Naive thymus-derived CD4-positive, alpha-beta T cell (primary cell): ENCODE results near the gene CACNA2D2. TPM values are rescaled to one million over a fixed set of nuclear protein-coding genes. Genes with fewer than 3 reads are reported as not detected.

ENCODE experiments used
- ATAC-seq: fragments of 150-1000 bp; cut with Tn5 transposase; 2 replicates; pipeline ENCODE4 v1.10.0; 2021; ENCODE audit warnings: mild to moderate bottlenecking, moderate library complexity
- CTCF ChIA-PET: fragments of 350-600 bp; sonication (Branson Sonifier 250); formaldehyde crosslinking; loops from one replicate; lab custom pipeline; 2021; ENCODE audit warnings: antibody characterized with exemption; lab: Charles Lee
- POLR2A ChIA-PET: fragments of 350-600 bp; sonication (Branson Sonifier 250); formaldehyde crosslinking; loops from one replicate; lab custom pipeline; 2021; ENCODE audit warnings: antibody characterized with exemption, inconsistent platforms; lab: Charles Lee
- DNase-seq, 9 donors: peaks; one replicate each; pipeline versions ENCODE4 v3.0.0 to v3.0.0-alpha.2; 2020 to 2022; ENCODE audit warnings: mixed read lengths in 1 of 9
- H3K27ac ChIP-seq: one replicate; pipeline ENCODE4 v1.7.0; 2013; ENCODE audit warnings: mild to moderate bottlenecking, low read depth, low read length, moderate library complexity
- H3K27me3 ChIP-seq, 2 donors: one replicate each; pipeline ENCODE4 v1.7.0; 2013; ENCODE audit warnings: low read length in 2 of 2, mild to moderate bottlenecking in 2 of 2, moderate library complexity in 2 of 2; ENCODE audit not compliant: control insufficient read depth in 2 of 2, insufficient read depth in 2 of 2
- H3K36me3 ChIP-seq, 3 experiments: 1 replicate in 2 of 3; 2 replicates in 1 of 3; pipeline ENCODE4 v1.7.0; 2013; ENCODE audit warnings: low read length in 3 of 3, mild to moderate bottlenecking in 3 of 3, moderate library complexity in 1 of 3; ENCODE audit not compliant: insufficient read depth in 3 of 3, control insufficient read depth in 2 of 3
- H3K4me1 ChIP-seq, 2 donors: one replicate each; pipeline ENCODE4 v1.7.0; 2013; ENCODE audit warnings: low read length in 2 of 2, mild to moderate bottlenecking in 2 of 2, moderate library complexity in 1 of 2; ENCODE audit not compliant: control insufficient read depth in 2 of 2, insufficient read depth in 2 of 2
- H3K4me3 ChIP-seq: 2 replicates; pipeline ENCODE4 v1.7.0; 2013; ENCODE audit warnings: mild to moderate bottlenecking, low read length
- H3K9me3 ChIP-seq, 3 experiments: 1 replicate in 2 of 3; 2 replicates in 1 of 3; pipeline ENCODE4 v1.7.0; 2013; ENCODE audit warnings: low read length in 3 of 3; ENCODE audit not compliant: control insufficient read depth in 2 of 3
- H3K27ac Mint-ChIP-seq, 9 donors: one replicate each; pipeline ENCODE4 v1.8.0; 2020 to 2022; ENCODE audit warnings: mixed read lengths in 9 of 9, mild to moderate bottlenecking in 8 of 9, moderate library complexity in 5 of 9, inconsistent platforms in 2 of 9
- H3K27me3 Mint-ChIP-seq, 5 donors: one replicate each; pipeline ENCODE4 v1.8.0; 2021 to 2022; ENCODE audit warnings: mixed read lengths in 5 of 5, mild to moderate bottlenecking in 1 of 5
- H3K36me3 Mint-ChIP-seq, 5 donors: one replicate each; pipeline ENCODE4 v1.8.0; 2020 to 2022; ENCODE audit warnings: mixed read lengths in 5 of 5, mild to moderate bottlenecking in 3 of 5, inconsistent platforms in 1 of 5
- H3K4me1 Mint-ChIP-seq, 7 donors: one replicate each; pipeline ENCODE4 v1.8.0; 2020 to 2022; ENCODE audit warnings: mixed read lengths in 7 of 7, mild to moderate bottlenecking in 3 of 7, inconsistent platforms in 1 of 7
- H3K4me3 Mint-ChIP-seq, 10 donors: one replicate each; pipeline ENCODE4 v1.8.0; 2020 to 2022; ENCODE audit warnings: mild to moderate bottlenecking in 10 of 10, mixed read lengths in 10 of 10, moderate library complexity in 6 of 10, inconsistent platforms in 2 of 10
- H3K9me3 Mint-ChIP-seq, 11 donors: one replicate each; pipeline ENCODE4 v1.8.0; 2020 to 2022; ENCODE audit warnings: mixed read lengths in 11 of 11, mild to moderate bottlenecking in 4 of 11, inconsistent platforms in 1 of 11, moderate library complexity in 1 of 11
- intact Hi-C, 2 donors: fragments of 100-400 bp; cut with micrococcal nuclease; formaldehyde crosslinking; loops; one replicate each; pipeline ENCODE4 v1.15.1; 2023
- polyA plus RNA-seq, 2 donors: library from polyadenylated mRNA; unstranded; fragments of 300-500 nt; fragmentation: Illumina TruSeq; gene quantifications; one replicate each; pipeline ENCODE4 v1.2.3, GENCODE V29; 2021
- total RNA-seq, 6 experiments: library from RNA in 5 of 6; stranded (reverse) in 5 of 6; gene quantifications; 1 replicate in 5 of 6; 2 replicates in 1 of 6; pipeline ENCODE4 v1.2.3 and lab custom pipeline; 2021 to 2026

Gene CACNA2D2
- total and polyA plus RNA-seq, 7 experiments from 2014 or later, result 0.32 to 6.2 (median 2.0) TPM

DNA sequence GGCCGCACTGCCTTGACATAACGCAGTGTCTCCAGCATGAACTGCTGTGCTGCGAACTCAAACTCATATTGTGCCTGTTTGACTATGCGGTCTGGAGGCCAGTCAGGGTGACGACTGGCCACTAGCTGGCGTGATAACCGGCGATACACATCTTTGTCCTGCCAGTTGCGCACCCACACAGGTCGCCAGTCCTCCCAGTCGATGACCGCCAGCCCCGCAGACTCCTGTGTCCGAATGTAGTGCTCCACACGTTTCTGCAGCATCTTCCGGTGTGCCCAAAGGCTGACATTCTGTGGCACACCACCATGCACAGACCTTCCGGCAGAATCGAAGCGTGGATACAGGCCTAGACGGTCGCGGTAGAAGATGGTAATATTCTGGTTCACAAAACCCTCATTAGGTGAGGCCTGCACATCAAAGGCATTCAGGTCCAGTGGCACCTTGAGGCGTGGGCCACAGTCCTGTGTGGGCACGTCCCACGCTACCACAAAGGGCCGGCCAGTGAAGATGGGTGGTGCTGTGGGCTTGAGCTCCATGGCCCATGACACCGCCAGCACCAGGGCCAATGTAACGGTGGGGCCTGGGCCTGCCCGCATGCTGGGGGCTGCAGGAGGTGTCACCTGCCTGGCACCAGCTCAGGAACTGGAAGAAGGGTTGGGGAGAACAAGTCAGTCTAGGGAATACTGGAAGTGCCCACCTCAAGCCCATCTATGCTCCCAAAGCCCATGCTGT lies 183.4 kb downstream of the CACNA2D2 start:
- DNase-seq, result no peak
- Histone ChIP-seq H3K4me1 (peaks cover 14 to 28% of the 10 kb centered on the region in 2 donors), H3K27me3 (no peaks in the 10 kb centered on the region), H3K4me3 (peak overlapping the region; percentile 97), H3K27ac (peak overlapping the region; percentile 95), H3K9me3 (no peaks in the 10 kb centered on the region), H3K36me3 (peaks cover 0 to 1% (median 0%) of the 10 kb centered on the region in 3 experiments)
- ATAC-seq, result no peak
- H3K4me1 Mint-ChIP-seq, result peaks cover 26 to 48% (median 39%) of the 10 kb centered on the region in 7 donors
- intact Hi-C loops, result loop anchor here (2.0 kb wide), 2 partner anchors 17 to 93 kb away; no protein-coding TSS in a partner anchor
- ChIA-PET POLR2A (interaction anchor here (0.9 to 34.0 kb wide), 6 partner anchors 17 to 36 kb away, joined by 3 to 656 read pairs (median 8); partner anchors contain the start of genes CYB561D2, HYAL3, IFRD2 and NAA80), CTCF (interaction anchor here (1.0 to 1.1 kb wide), 3 partner anchors 16 to 32 kb away, joined by 3 to 5 read pairs (median 3); partner anchors contain the start of genes HYAL3 and NAA80)
- H3K9me3 Mint-ChIP-seq, result no peaks in the 10 kb centered on the region
- peak overlapping the region; percentile 84 to 96 (median 92) for H3K4me3 Mint-ChIP-seq
- H3K27ac Mint-ChIP-seq, result peak overlapping the region in 5 of 9 donors; percentile 4 to 91 (median 41)
- H3K27me3 Mint-ChIP-seq, result no peaks in the 10 kb centered on the region
- H3K36me3 Mint-ChIP-seq, result peaks cover 0 to 10% (median 0%) of the 10 kb centered on the region in 5 donors

DNA sequence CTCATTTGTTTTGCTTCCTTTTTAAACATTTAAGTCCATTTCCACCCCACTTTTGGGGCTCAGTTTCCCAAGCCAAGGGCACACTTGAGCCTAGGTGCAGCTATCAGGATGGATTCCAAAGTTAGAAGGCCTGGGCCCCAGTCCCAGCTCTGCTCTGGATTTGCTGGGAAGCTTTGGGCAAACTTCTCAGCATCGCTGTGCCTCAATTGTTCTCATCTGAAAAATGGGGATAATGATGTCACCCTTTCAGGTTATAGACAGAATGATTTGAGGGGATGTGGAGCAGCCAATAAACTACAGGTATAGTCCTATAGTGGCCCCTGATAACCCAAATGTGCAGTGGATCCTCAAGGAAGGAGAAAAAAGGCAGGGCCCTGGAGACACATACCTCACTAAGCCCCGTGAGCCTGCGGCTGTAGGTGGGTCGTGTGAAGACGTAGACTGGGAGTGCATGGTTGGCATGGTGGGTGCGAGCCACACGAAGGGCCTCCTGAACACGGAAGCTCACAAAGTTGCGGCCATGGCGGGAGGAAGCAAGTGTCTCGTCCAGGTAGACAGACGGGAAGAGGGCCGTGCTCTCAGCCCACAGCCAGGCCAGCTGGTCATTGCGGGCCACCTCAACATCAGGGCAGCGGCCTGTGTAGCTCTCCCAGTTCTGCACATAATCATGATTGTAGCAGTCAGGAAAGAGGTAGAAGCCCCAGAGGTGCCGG lies 184.1 kb downstream of the CACNA2D2 start:
- Mint-ChIP-seq H3K4me3 (peak overlapping the region; percentile 35 to 95 (median 88)), H3K27ac (peak overlapping the region in 2 of 9 donors; percentile 30 to 36), H3K9me3 (no peaks in the 10 kb centered on the region), H3K27me3 (no peaks in the 10 kb centered on the region), H3K4me1 (peaks cover 20 to 42% (median 31%) of the 10 kb centered on the region in 7 donors), H3K36me3 (peaks cover 0 to 6% (median 0%) of the 10 kb centered on the region in 5 donors)
- ATAC-seq (no peak), DNase-seq (no peak)
- ChIA-PET POLR2A (interaction anchor here (0.9 to 34.0 kb wide), 4 partner anchors 19 to 37 kb away, joined by 3 to 656 read pairs (median 8); partner anchors contain the start of genes CYB561D2, HYAL3, IFRD2 and NAA80), CTCF (interaction anchor here (0.6 to 1.3 kb wide), 5 partner anchors 18 to 1028 kb away, joined by 3 to 5 read pairs (median 3); partner anchors contain the start of genes HYAL3 and NAA80)
- Histone ChIP-seq H3K9me3 (no peaks in the 10 kb centered on the region), H3K4me1 (peaks cover 14 to 28% of the 10 kb centered on the region in 2 donors), H3K27ac (no peak overlapping the region), H3K36me3 (no peaks in the 10 kb centered on the region), H3K27me3 (no peaks in the 10 kb centered on the region), H3K4me3 (no peak overlapping the region)
- intact Hi-C loops, result no loop called here

DNA sequence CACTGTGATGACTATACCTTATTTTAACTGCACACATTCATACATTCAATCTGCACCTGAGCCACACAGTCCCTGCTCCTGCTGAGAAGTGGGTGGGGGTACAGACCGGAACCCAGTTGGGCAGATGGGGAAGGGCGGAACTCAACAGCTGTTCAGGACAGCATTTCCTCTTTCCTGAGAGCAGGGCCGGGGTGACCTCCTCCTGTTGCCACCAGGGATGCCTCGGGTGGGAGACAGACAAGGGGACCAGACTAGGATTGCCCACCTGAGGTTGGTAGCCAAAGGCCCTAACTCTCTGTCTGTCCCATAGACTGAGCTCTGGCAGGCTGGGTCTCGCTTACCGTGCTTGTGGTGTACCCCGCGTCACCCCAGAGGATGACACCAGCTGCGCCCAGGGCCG lies 184.8 kb downstream of the CACNA2D2 start:
- ATAC-seq (no peak), DNase-seq (no peak)
- CTCF ChIA-PET, result interaction anchor here (0.8 to 1.3 kb wide), 3 partner anchors 18 to 260 kb away, joined by 3 to 4 read pairs (median 3); no protein-coding TSS in a partner anchor
- intact Hi-C loops, result no loop called here
- Mint-ChIP-seq H3K27ac (no peak overlapping the region), H3K9me3 (no peaks in the 10 kb centered on the region), H3K36me3 (peaks cover 0 to 6% (median 0%) of the 10 kb centered on the region in 5 donors), H3K4me3 (peak overlapping the region in 3 of 10 donors; percentile 21 to 44 (median 25)), H3K4me1 (peaks cover 19 to 42% (median 33%) of the 10 kb centered on the region in 7 donors), H3K27me3 (no peaks in the 10 kb centered on the region)
- H3K9me3 ChIP-seq, result no peaks in the 10 kb centered on the region
- H3K4me3 ChIP-seq, result no peak overlapping the region
- peaks cover 14 to 28% of the 10 kb centered on the region in 2 donors for H3K4me1 ChIP-seq
- H3K36me3 ChIP-seq, result no peaks in the 10 kb centered on the region
- no peaks in the 10 kb centered on the region for H3K27me3 ChIP-seq
- POLR2A ChIA-PET, result interaction anchor here (0.8 to 34.0 kb wide), 4 partner anchors 18 to 38 kb away, joined by 3 to 656 read pairs (median 4); partner anchors contain the start of genes CYB561D2, HYAL3, NAA80 and NPRL2
- H3K27ac ChIP-seq, result no peak overlapping the region

DNA sequence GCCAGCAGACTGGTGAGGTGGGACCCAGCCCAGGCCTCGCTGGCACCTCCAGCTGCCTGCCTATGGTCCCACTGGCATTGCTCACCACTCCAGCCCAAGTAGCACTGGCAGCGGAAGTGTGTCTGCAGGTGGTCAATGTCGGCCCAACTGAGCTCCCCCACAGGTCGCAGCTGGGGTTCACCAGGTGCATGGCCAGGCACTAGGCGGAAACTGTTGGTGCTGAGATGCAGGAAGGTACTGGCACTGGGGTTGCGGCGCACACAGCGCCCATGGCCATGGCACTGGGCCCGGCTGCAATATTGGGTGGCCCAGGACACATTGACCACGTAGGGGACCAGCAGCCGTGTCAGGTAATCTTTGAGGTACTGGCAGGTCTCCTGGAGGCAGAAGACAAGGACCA lies 185.3 kb downstream of the CACNA2D2 start:
- CTCF ChIA-PET, result interaction anchor here (1.3 kb wide), 1 partner anchor 90 kb away, joined by 3 read pairs; no protein-coding TSS in a partner anchor
- ATAC-seq (no peak), DNase-seq (no peak)
- POLR2A ChIA-PET, result interaction anchor here (0.8 to 34.0 kb wide), 4 partner anchors 14 to 38 kb away, joined by 3 to 656 read pairs (median 4); partner anchors contain the start of genes CYB561D2, HYAL3, NAA80 and NPRL2
- Histone ChIP-seq H3K27me3 (no peaks in the 10 kb centered on the region), H3K9me3 (no peaks in the 10 kb centered on the region), H3K4me3 (no peak overlapping the region), H3K27ac (no peak overlapping the region), H3K36me3 (no peaks in the 10 kb centered on the region), H3K4me1 (peaks cover 14 to 28% of the 10 kb centered on the region in 2 donors)
- Mint-ChIP-seq H3K4me1 (peaks cover 19 to 40% (median 32%) of the 10 kb centered on the region in 7 donors), H3K27ac (no peak overlapping the region), H3K36me3 (peaks cover 0 to 6% (median 0%) of the 10 kb centered on the region in 5 donors), H3K9me3 (no peaks in the 10 kb centered on the region), H3K27me3 (no peaks in the 10 kb centered on the region), H3K4me3 (peak overlapping the region in 1 of 10 donors; percentile 21)
- intact Hi-C loops, result no loop called here

- ChIA-PET POLR2A (interaction anchor here (0.9 kb wide), 2 partner anchors 15 to 18 kb away, joined by 3 read pairs; partner anchors contain the start of genes HYAL3 and NAA80), CTCF (no interaction called here)
- Mint-ChIP-seq H3K27ac (peak overlapping the region in 1 of 9 donors; percentile 81), H3K4me3 (no peak overlapping the region), H3K4me1 (peaks cover 19 to 37% (median 32%) of the 10 kb centered on the region in 7 donors), H3K9me3 (no peaks in the 10 kb centered on the region), H3K36me3 (peaks cover 0 to 6% (median 0%) of the 10 kb centered on the region in 5 donors), H3K27me3 (no peaks in the 10 kb centered on the region)
- Histone ChIP-seq H3K36me3 (no peaks in the 10 kb centered on the region), H3K4me1 (peaks cover 14 to 28% of the 10 kb centered on the region in 2 donors), H3K27me3 (no peaks in the 10 kb centered on the region), H3K9me3 (no peaks in the 10 kb centered on the region), H3K4me3 (no peak overlapping the region), H3K27ac (no peak overlapping the region)
- DNase-seq (no peak), ATAC-seq (no peak)
- intact Hi-C loops, result no loop called here
These were observed 186.1 kb downstream of the CACNA2D2 start for GRCh38 chr3:50317300-50317699.
